H1 (cell line): ENCODE measurements around the gene TNFRSF18. TPM values are rescaled to one million over a fixed set of nuclear protein-coding genes. Genes with fewer than 3 reads are reported as not detected.

ENCODE experiments used
- RAD21 ChIP-seq, 2 experiments: IDR thresholded peaks in 1 of 2; conservative IDR thresholded peaks in 1 of 2; 2 replicates each; pipeline ENCODE4 v1.6.1; 2011; ENCODE audit warnings: low read depth in 2 of 2, low read length in 2 of 2, improper control_type of control experiment in 1 of 2, inconsistent platforms in 1 of 2, mild to moderate bottlenecking in 1 of 2, moderate library complexity in 1 of 2
- RNF2 ChIP-seq: fragments of 200-900, 300-1000 bp; sonication (generic); IDR thresholded peaks from 2 replicates; pipeline ENCODE4 v1.7.1; 2016; ENCODE audit warnings: borderline replicate concordance, low read depth, mild to moderate bottlenecking, antibody characterized with exemption, low read length; ENCODE audit not compliant: poor library complexity, severe bottlenecking; ENCODE audit errors: missing control alignments
- SIRT6 ChIP-seq: IDR thresholded peaks from one replicate; pipeline ENCODE4 v1.7.1; 2012; ENCODE audit warnings: low read length, inconsistent platforms
- SRF ChIP-seq: IDR thresholded peaks from 2 replicates; pipeline ENCODE4 v1.6.1; 2011; ENCODE audit warnings: mild to moderate bottlenecking, low read depth, low read length, moderate library complexity
- ZNF274 ChIP-seq: IDR thresholded peaks from 2 replicates; pipeline ENCODE4 v1.7.0; 2012; ENCODE audit warnings: low read length, borderline replicate concordance; ENCODE audit errors: extremely low read depth
- polyA plus RNA-seq, 7 experiments: library from polyadenylated mRNA; depleted of rRNA in 3 of 7; stranded (reverse) in 5 of 7; unstranded in 2 of 7; fragments of >200 nt in 5 of 7; fragments of 200-250 nt in 2 of 7; gene quantifications; 1 replicate in 5 of 7; 2 replicates in 1 of 7; 4 replicates in 1 of 7; pipeline versions ENCODE4 v1.2.1 to v1.2.3, GENCODE V29; 2011 to 2013; ENCODE audit warnings: missing spikeins in 2 of 7, mixed read lengths in 2 of 7
- total RNA-seq: library from RNA; stranded (reverse); fragmentation: NEBNext Ultra II Directional; extraction: Animal tissue kit (Norgen Biotek cat#: 25700); gene quantifications from 2 replicates; pipeline ENCODE4 v1.2.1, GENCODE V29; 2021
- TF ChIP-seq, protein P1 (sequence below): IDR thresholded peaks from 2 replicates; pipeline ENCODE4 v1.6.1; 2012; ENCODE audit warnings: inconsistent platforms
- TF ChIP-seq, protein P2 (sequence below): IDR thresholded peaks from 2 replicates; pipeline ENCODE4 v1.6.1; 2012; ENCODE audit warnings: inconsistent platforms

TNFRSF18 gene
- total and polyA plus RNA-seq, 2 of the 8 experiments (the other 6 are each of a cell fraction or from before 2014, with no cell fraction given), result 1.5 to 2.5 TPM

DNA sequence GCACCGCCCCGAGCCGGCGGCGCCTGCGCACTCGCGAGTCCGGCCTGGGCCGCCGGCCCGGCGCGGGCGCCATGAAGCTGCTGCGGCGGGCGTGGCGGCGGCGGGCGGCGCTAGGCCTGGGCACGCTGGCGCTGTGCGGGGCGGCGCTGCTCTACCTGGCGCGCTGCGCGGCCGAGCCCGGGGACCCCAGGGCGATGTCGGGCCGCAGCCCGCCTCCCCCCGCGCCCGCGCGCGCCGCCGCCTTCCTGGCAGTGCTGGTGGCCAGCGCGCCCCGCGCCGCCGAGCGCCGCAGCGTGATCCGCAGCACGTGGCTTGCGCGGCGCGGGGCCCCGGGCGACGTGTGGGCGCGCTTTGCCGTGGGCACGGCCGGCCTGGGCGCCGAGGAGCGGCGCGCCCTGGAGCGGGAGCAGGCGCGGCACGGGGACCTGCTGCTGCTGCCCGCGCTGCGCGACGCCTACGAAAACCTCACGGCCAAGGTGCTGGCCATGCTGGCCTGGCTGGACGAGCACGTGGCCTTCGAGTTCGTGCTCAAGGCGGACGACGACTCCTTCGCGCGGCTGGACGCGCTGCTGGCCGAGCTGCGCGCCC is 25.9 kb upstream of the TNFRSF18 start, which contains the start of gene B3GALT6 (continued):
- TF ChIP-seq, protein P1, sequence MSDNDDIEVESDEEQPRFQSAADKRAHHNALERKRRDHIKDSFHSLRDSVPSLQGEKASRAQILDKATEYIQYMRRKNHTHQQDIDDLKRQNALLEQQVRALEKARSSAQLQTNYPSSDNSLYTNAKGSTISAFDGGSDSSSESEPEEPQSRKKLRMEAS, result peak; percentile 97
- TF ChIP-seq, protein P2, sequence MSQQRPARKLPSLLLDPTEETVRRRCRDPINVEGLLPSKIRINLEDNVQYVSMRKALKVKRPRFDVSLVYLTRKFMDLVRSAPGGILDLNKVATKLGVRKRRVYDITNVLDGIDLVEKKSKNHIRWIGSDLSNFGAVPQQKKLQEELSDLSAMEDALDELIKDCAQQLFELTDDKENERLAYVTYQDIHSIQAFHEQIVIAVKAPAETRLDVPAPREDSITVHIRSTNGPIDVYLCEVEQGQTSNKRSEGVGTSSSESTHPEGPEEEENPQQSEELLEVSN, result peak; percentile 91
- TF ChIP-seq SRF (no peak), RNF2 (peak; percentile 31), SIRT6 (no peak), RAD21 (IDR thresholded peaks at IDR 0.05 in 1 of 2, conservative IDR thresholded peaks at IDR 0.05 in 1 of 2; ENCODE audit: low read depth in 2 of 2, low read length in 2 of 2) (no peak), ZNF274 (no peak)
- TF ChIP-seq, all 59 proteins: peak for 4
